Colon (tissue), 2 donors: Measurements from ENCODE around the gene APELA.
"Not testable (repeated sequence)": the region's sequence is repeated elsewhere in the genome, so short reads cannot be mapped to it uniquely, and the experiment has no call there.

Experiments used
- FAIRE-seq: peaks from 2 replicates; lab custom pipeline; 2012; peaks lifted over from hg19 to GRCh38; lab: Jason Lieb, UNC
- donor health status: control.
- donor health status: control.

The APELA gene

DNA sequence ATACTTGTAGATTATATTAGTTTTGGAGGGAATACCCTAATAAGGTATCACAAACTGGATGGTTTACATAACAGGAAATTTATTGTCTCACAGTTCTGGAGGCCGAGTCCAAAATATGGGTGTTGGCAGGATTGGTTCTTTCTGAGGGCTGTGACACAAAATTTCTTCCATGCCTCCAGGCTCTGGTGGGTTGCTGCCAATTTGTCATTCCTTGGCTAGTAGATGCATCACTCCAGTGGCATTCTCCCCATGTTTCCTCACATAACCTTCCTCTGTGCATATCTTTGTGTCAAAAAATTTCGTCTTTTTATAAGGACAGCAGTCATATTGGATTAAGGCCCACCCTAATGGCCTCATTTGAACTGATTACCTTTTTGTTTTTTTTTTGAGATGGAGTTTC lies 49.3 kb downstream of the APELA start:
- FAIRE-seq = no peak

- FAIRE-seq = not testable (repeated sequence)
These were observed 50.1 kb downstream of the APELA start for GRCh38 chr4:164927101-164927500.

- FAIRE-seq = no peak
These were observed 53.7 kb downstream of the APELA start for GRCh38 chr4:164930647-164931046.

DNA sequence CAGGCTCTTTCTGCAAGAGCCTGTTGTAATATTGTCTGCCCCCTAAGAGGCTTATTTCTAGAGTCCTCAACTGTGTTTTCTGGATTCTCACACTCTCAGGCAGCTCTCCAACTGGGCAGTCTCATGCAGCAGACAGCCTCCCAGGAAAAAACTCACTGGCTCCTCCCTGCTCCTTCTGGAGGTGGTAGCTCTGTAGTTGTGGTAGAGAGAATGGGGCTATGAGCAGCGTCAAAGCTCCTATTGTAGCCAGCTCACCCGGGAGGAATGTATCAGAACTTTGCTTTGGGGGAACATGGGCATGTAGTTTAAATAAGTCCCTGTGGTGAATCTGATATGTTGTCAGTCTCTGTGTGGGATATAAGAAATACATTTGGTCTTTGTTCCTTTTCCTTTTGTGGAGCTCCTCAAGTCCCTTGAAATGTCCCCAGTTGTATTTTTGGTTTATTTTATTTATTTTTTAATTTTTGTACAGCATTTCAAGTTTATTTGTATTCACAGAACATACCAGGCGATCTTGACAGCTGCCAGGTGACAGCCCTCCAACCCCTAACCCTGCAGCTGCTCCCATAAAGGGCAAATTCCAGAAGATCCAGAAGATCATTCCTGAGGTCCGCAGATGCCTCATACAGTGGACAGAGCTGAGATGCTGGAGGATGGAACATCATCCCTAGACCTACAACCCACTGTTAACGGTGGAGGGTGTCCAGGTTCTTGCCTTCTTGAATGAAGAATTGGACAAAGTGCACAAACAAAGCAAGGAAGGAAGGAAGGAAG lies 54.8 kb downstream of the APELA start:
- FAIRE-seq = no peak

DNA sequence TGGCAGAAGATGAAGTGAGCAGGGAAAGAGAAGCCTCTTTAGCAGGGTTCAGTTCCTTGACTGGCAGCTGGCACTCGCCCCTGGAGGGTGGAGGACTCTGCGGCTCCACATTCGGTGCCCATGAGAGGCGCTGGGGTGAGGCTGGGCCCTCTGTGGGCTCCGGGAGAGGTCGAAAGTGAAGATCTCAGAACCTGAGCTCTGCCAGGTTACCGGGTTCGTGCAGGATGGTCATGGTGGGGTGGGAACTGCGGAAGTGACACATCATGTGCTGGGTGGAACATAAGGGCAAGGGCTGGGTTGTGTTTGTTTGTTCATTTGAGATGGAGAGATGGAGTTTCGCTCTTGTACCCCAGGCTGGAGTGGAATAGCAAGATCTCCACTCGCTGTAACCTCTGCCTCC lies 56.3 kb downstream of the APELA start:
- FAIRE-seq = no peak

DNA sequence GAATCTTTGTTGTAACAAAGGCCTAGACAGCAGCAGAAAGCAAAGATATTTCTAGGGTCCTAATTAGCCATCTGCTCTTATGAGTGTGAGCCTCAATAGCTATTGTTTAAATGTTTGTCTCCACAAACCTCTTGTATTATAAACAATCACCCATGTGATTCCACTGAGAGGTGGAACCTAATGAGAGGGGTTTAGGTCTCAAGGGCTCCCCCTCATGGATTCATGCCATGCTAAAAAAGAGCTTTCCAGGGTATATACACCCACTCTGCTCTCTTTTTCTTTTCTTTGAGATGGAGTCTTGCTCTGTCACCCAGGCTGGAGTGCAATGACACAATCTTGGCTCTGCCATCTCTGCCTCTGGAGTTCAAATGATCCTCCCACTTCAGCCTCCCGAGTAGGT lies 58.4 kb downstream of the APELA start:
- no peak for FAIRE-seq

GRCh38 chr4:164935865-164936606 lies 59.1 kb downstream of the APELA start:
- not testable (repeated sequence) for FAIRE-seq

DNA sequence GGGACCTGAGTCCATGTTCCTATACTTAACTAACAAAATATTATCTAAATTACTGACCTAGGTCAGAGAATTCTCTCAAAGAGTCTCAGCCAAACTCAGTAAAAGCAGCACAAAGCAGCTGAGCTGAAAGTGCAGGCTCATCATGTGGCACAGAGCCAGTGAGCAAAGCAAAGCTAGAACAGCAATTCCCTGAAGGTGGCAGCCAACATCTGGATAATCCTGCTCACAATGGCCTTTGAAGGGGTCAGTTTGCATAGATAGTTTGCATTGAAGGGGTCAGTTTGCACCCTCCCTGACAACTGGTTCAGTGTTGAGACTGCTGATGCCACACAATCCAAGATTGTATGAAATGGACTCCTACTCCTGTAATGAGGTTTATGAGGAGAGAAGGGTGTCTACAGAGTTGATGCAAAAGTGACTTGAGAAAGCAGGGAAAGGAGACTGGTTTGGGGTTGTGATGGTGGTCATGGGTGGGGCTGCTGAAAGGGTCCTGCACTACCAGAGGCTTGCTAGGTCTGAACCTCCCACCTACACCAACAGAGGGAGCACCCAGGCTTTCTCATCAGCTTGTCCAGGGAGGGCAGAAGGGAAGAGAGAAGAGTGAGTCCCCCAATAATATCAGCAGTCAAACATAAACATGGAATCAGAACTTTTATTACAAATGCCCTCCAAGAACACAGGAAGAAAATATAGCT lies 60.7 kb downstream of the APELA start:
- no peak for FAIRE-seq

DNA sequence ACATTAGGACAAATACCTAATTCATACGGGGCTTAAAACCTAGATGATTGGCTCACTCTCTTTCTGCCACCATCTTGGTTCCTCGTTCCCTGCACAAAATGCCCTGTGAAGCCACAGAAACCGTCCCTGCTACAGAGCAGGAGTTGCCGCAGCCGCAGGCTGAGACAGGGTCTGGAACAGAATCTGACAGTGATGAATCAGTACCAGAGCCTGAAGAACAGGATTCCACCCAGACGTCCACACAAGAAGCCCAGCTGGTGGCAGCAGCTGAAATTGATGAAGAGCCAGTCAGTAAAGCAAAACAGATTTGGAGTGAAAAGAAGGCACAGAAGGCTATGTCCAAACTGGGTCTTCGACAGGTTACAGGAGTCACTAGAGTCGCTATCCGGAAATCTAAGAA lies 66.2 kb downstream of the APELA start:
- FAIRE-seq = no peak

DNA sequence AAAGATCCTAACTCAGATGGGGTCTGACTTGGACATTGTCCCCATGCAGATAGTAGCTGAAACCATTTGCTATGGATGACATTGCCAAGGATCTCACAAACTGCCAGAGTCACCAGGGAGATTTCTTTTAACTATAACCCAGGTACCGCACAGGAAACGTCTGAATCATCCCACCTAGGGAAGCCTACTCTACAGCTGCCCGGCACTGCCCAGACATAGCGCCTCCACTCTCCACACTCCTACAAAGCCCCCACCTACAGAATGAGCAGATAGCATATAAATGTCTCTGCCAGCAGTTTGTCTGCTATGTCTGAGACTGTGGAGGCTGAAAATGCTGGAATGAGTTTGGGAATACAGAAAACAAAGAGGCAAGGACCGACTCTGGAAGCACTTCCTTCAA lies 68.2 kb downstream of the APELA start:
- no peak for FAIRE-seq

- FAIRE-seq = no peak
These were observed 69.8 kb downstream of the APELA start for GRCh38 chr4:164946810-164947209.
